Measurements from ENCODE around the gene MED6.

Gene MED6

GRCh38 chr14:70600382-70601157 is at the start of gene MED6:
MED6 (minus strand) TSS chr14:70600655; CDS start chr14:70600637, 18 bp downstream.
- ChIA-PET POLR2A (interaction anchor here (0.7 kb wide), 1 partner anchor 580 kb away, joined by 6 read pairs; no protein-coding TSS in a partner anchor), CTCF (interaction anchor here (1.0 to 2.1 kb wide), 4 partner anchors 9 to 209 kb away, joined by 3 to 11 read pairs (median 4); partner anchors contain the start of gene MAP3K9)
- no peak for TF ChIP-seq CTCF (IDR thresholded peaks at IDR 0.05; ENCODE audit: control extremely low read depth, extremely low read depth, low read depth, missing control alignments)
- peak; percentile 94 for DNase-seq (ENCODE audit: extremely low spot score)

GRCh38 chr14:70649803-70650202 is 49.3 kb upstream of the MED6 start:
- no peak for DNase-seq (ENCODE audit: extremely low spot score)
- ChIA-PET POLR2A (no interaction called here), CTCF (no interaction called here)
- TF ChIP-seq CTCF (IDR thresholded peaks at IDR 0.05; ENCODE audit: control extremely low read depth, extremely low read depth, low read depth, missing control alignments): no peak

GRCh38 chr14:70648346-70648745 is 47.9 kb upstream of the MED6 start:
- POLR2A ChIA-PET: no interaction called here
- no peak for TF ChIP-seq CTCF (IDR thresholded peaks at IDR 0.05; ENCODE audit: control extremely low read depth, extremely low read depth, low read depth, missing control alignments)
- CTCF ChIA-PET: interaction anchor here (0.7 to 1.6 kb wide), 4 partner anchors 9 to 169 kb away, joined by 3 to 6 read pairs (median 4); no protein-coding TSS in a partner anchor
- no peak for DNase-seq (ENCODE audit: extremely low spot score)

GRCh38 chr14:70646705-70647104 is 46.2 kb upstream of the MED6 start:
- POLR2A ChIA-PET: no interaction called here
- no peak for DNase-seq (ENCODE audit: extremely low spot score)
- CTCF ChIA-PET: interaction anchor here (0.8 to 3.3 kb wide), 5 partner anchors 11 to 235 kb away, joined by 3 to 11 read pairs (median 3); no protein-coding TSS in a partner anchor
- TF ChIP-seq CTCF (IDR thresholded peaks at IDR 0.05; ENCODE audit: control extremely low read depth, extremely low read depth, low read depth, missing control alignments): no peak

GRCh38 chr14:70645892-70646291 is 45.4 kb upstream of the MED6 start:
- ChIA-PET POLR2A (no interaction called here), CTCF (interaction anchor here (1.0 to 3.3 kb wide), 6 partner anchors 8 to 25 kb away, joined by 3 to 11 read pairs (median 3); no protein-coding TSS in a partner anchor)
- no peak for TF ChIP-seq CTCF (IDR thresholded peaks at IDR 0.05; ENCODE audit: control extremely low read depth, extremely low read depth, low read depth, missing control alignments)
- DNase-seq (ENCODE audit: extremely low spot score): no peak

GRCh38 chr14:70643967-70644366 is 43.5 kb upstream of the MED6 start:
- TF ChIP-seq CTCF (IDR thresholded peaks at IDR 0.05; ENCODE audit: control extremely low read depth, extremely low read depth, low read depth, missing control alignments): no peak
- no peak for DNase-seq (ENCODE audit: extremely low spot score)
- ChIA-PET POLR2A (interaction anchor here (1.5 kb wide), 1 partner anchor 20 kb away, joined by 4 read pairs; no protein-coding TSS in a partner anchor), CTCF (interaction anchor here (1.1 to 1.9 kb wide), 2 partner anchors 10 to 23 kb away, joined by 3 to 6 read pairs; no protein-coding TSS in a partner anchor)

Data from GM10248 (cell line).